HepG2 (cell line): Measurements from ENCODE around the gene DUOXA1. TPM values are rescaled to one million over a fixed set of nuclear protein-coding genes. Genes with fewer than 3 reads are reported as not detected.

Experiments used
- ATAC-seq: fragments of 200-7000 bp; cut with Tn5 transposase; 3 replicates; pipeline ENCODE4 v1.9.1; 2020; ENCODE audit warnings: mild to moderate bottlenecking, moderate library complexity
- BruUV-seq: library from RNA; stranded (reverse); fragments of 400-500 nt; replicated peaks from 2 replicates; lab custom pipeline; 2021; lab: Mats Ljungman, UMichigan
- CTCF ChIA-PET: fragments of 300-600 bp; formaldehyde crosslinking; extraction: SDS; loops from one replicate; lab custom pipeline; 2021; ENCODE audit warnings: low total read pairs, inconsistent platforms, low intra/inter-chr PET ratio; lab: Yijun Ruan, JAX
- POLR2A ChIA-PET: fragments of 350-600 bp; sonication (Branson Sonifier 250); formaldehyde crosslinking; loops from one replicate; lab custom pipeline; 2020; ENCODE audit warnings: antibody characterized with exemption, inconsistent platforms; lab: Yijun Ruan, JAX
- DNase-seq: peaks from one replicate; pipeline ENCODE4 v3.0.0-alpha.2; 2015; ENCODE audit warnings: low spot score
- FAIRE-seq: peaks from 3 replicates; lab custom pipeline; 2011; peaks lifted over from hg19 to GRCh38; lab: Jason Lieb, UNC
- H2AFZ ChIP-seq: one replicate; pipeline ENCODE4 v1.6.1; 2011; ENCODE audit warnings: low read length, inconsistent platforms
- H3K27ac ChIP-seq: fragments of 300-600 bp; 3 replicates; pipeline ENCODE4 v1.8.0; 2011; ENCODE audit warnings: mixed run types, mild to moderate bottlenecking, mixed read lengths, low read length, inconsistent platforms; ENCODE audit not compliant: insufficient read depth; ENCODE audit errors: extremely low read length
- H3K27me3 ChIP-seq, 2 experiments: fragments of 200-600 bp in 1 of 2; 2 replicates in 1 of 2; 3 replicates in 1 of 2; pipeline versions ENCODE4 v1.6.0 to v1.8.0; 2011; ENCODE audit warnings: low read length in 2 of 2, mild to moderate bottlenecking in 2 of 2, moderate library complexity in 2 of 2, inconsistent platforms in 1 of 2; ENCODE audit not compliant: insufficient read depth in 2 of 2, control insufficient read depth in 1 of 2
- H3K36me3 ChIP-seq, 2 experiments: fragments of 200-600 bp in 1 of 2; replicated peaks in 1 of 2; 2 replicates in 1 of 2; 3 replicates in 1 of 2; pipeline versions ENCODE4 v1.5.1 to v1.8.0; 2011; ENCODE audit warnings: low read length in 2 of 2, inconsistent platforms in 1 of 2; ENCODE audit not compliant: insufficient read depth in 2 of 2, control insufficient read depth in 1 of 2
- H3K4me1 ChIP-seq: 2 replicates; pipeline ENCODE4 v1.5.1; 2012; ENCODE audit warnings: low read length, inconsistent platforms; ENCODE audit not compliant: insufficient read depth
- H3K4me2 ChIP-seq: 2 replicates; pipeline ENCODE4 v1.6.0; 2011; ENCODE audit warnings: low read depth, low read length, inconsistent platforms
- H3K4me3 ChIP-seq, 3 experiments: fragments of 200-600 bp in 1 of 3; sonication (generic), shearing (Covaris generic) in 1 of 3; replicated peaks in 1 of 3; 2 replicates each; pipeline ENCODE4 v1.5.1; 2011 to 2016; ENCODE audit warnings: low read length in 3 of 3, inconsistent platforms in 2 of 3, low read depth in 2 of 3, mild to moderate bottlenecking in 2 of 3, control low read depth in 1 of 3, mixed read lengths in 1 of 3; ENCODE audit not compliant: insufficient read depth in 1 of 3
- H3K79me2 ChIP-seq: one replicate; pipeline ENCODE4 v1.6.1; 2011; ENCODE audit warnings: low read length, inconsistent platforms; ENCODE audit not compliant: insufficient read depth
- H3K9ac ChIP-seq: 2 replicates; pipeline ENCODE4 v1.6.0; 2011; ENCODE audit warnings: mild to moderate bottlenecking, low read depth, low read length, inconsistent platforms; ENCODE audit not compliant: insufficient read depth
- H3K9me3 ChIP-seq: 2 replicates; pipeline ENCODE4 v1.5.1; 2012; ENCODE audit warnings: mild to moderate bottlenecking, low read length
- H4K20me1 ChIP-seq: 2 replicates; pipeline ENCODE4 v1.6.0; 2011; ENCODE audit warnings: inconsistent platforms, mild to moderate bottlenecking, low read length, moderate library complexity; ENCODE audit not compliant: insufficient read depth
- MED13 ChIP-seq: sonication (generic); formaldehyde crosslinking; IDR thresholded peaks from 2 replicates; pipeline ENCODE4 v1.5.0; 2020; ENCODE audit warnings: missing genetic modification reagents
- NPAS2 ChIP-seq: sonication (generic); formaldehyde crosslinking; IDR thresholded peaks from 2 replicates; pipeline ENCODE4 v1.8.0; 2022; ENCODE audit warnings: mild to moderate bottlenecking, missing genetic modification reagents, borderline replicate concordance
- RAD21 ChIP-seq: fragments of 450-650 bp; formaldehyde crosslinking; IDR thresholded peaks from 2 replicates; pipeline ENCODE4 v1.5.0; 2020; ENCODE audit warnings: mild to moderate bottlenecking
- SATB2 ChIP-seq: sonication (generic); formaldehyde crosslinking; IDR thresholded peaks from 2 replicates; pipeline ENCODE4 v1.5.0; 2020; ENCODE audit warnings: missing genetic modification reagents
- SMAD9 ChIP-seq: sonication (generic); formaldehyde crosslinking; IDR thresholded peaks from 2 replicates; pipeline ENCODE4 v1.5.1; 2020; ENCODE audit warnings: mild to moderate bottlenecking, missing genetic modification reagents
- YEATS2 ChIP-seq: sonication (generic); formaldehyde crosslinking; IDR thresholded peaks from 2 replicates; pipeline ENCODE4 v1.4.0; 2020; ENCODE audit warnings: missing genetic modification reagents, borderline replicate concordance
- ZNF746 ChIP-seq: sonication (generic); formaldehyde crosslinking; IDR thresholded peaks from 2 replicates; pipeline ENCODE4 v1.8.0; 2022; ENCODE audit warnings: mild to moderate bottlenecking, missing genetic modification reagents
- WGBS: methylation state at CpG from one replicate; pipeline ENCODE4 v1.1.6; 2017; ENCODE audit warnings: low lambda C conversion rate; 5-methylcytosine and 5-hydroxymethylcytosine counted together
- in situ Hi-C: cut with HindIII; loops from 2 replicates; pipeline ENCODE4 v1.10.0; 2017; ENCODE audit warnings: low pct_unique_long_range_greater_than_20kb; ENCODE audit not compliant: extremely low pct_ligation_motif_present
- intact Hi-C: fragments of 100-400 bp; cut with micrococcal nuclease; formaldehyde crosslinking; loops from one replicate; pipeline ENCODE4 v1.10.0; 2022; ENCODE audit not compliant: unreplicated experiment
- polyA plus RNA-seq, 8 experiments: library from polyadenylated mRNA; depleted of rRNA in 3 of 8; stranded (reverse) in 7 of 8; unstranded in 1 of 8; fragments of >200 nt; fragmentation: Illumina TruSeq in 4 of 8; extraction: Trizol in 4 of 8; gene quantifications; 2 replicates each; pipeline versions ENCODE4 v1.2.1 to v1.2.3, GENCODE V29; 2011 to 2016; ENCODE audit warnings: low read depth in 4 of 8, missing spikeins in 1 of 8, mixed read lengths in 1 of 8; ENCODE audit not compliant: insufficient read depth in 1 of 8
- total RNA-seq, 5 experiments: library from RNA; depleted of rRNA; stranded (reverse); fragments of >200 nt; fragmentation: Illumina TruSeq; extraction: Trizol; gene quantifications; 2 replicates each; pipeline ENCODE4 v1.2.3, GENCODE V29; 2016; ENCODE audit warnings: low read depth in 1 of 5
- TF ChIP-seq, protein P1 (sequence below): sonication (generic); formaldehyde crosslinking; IDR thresholded peaks from 2 replicates; pipeline ENCODE4 v1.4.0; 2020; ENCODE audit warnings: mild to moderate bottlenecking, missing genetic modification reagents
- TF ChIP-seq, protein P2 (sequence below): sonication (generic); formaldehyde crosslinking; IDR thresholded peaks from 2 replicates; pipeline ENCODE4 v1.4.0; 2020; ENCODE audit warnings: missing genetic modification reagents

The DUOXA1 gene
- total and polyA plus RNA-seq, 2 of the 13 experiments (the other 11 are each of a cell fraction or from before 2014, with no cell fraction given), result not detected

DNA sequence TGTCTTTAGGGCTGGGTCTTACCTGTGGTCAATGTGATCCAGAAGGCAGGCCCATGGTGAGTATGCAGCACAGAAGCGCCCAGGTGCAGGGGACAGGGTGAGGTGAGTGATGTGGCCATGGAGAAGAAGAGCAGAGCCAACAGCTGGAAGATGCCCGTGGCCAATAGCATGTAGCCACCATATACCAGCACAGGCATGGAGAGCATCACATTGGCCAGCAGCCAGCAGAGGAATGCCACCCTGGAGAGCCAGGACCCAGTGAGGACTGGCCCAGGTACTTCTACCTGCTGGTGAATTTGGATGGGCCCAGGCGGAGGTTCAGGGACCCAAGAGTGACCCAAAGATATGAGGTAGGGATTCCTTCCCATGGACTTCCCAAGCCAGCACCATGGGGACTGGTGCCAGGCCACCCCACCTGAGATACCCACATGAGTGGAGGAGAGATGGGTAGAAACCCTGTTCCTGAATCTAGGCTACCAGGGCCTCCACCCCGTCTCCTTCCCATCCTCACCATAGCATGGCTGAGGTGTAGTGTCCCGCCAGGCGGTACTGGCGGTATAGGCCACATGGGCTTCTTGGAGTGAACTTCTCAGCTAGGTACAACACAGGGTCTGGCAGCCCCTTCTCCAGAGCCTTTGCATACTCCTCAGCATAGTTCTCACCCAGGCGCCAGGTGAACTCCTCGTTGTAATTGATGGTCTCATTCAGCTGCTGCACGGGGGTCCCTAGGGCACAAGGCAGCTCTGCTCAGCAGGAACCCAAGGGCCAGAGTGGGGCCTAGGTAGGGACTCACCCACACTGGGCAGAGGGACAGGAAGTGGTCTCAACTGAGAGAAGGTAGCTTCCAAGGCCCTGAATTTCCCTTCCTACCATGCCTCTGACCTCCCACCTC, 9.4 kb downstream of the DUOXA1 start (continued):
- TF ChIP-seq, protein P1, sequence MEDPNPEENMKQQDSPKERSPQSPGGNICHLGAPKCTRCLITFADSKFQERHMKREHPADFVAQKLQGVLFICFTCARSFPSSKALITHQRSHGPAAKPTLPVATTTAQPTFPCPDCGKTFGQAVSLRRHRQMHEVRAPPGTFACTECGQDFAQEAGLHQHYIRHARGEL (CRISPR knock-in tag), result no peak
- no peak for TF ChIP-seq MED13 (CRISPR knock-in tag)
- TF ChIP-seq YEATS2, result no peak
- TF ChIP-seq SATB2 (CRISPR knock-in tag), result no peak
- TF ChIP-seq ZNF746 (CRISPR knock-in tag), result no peak

DNA sequence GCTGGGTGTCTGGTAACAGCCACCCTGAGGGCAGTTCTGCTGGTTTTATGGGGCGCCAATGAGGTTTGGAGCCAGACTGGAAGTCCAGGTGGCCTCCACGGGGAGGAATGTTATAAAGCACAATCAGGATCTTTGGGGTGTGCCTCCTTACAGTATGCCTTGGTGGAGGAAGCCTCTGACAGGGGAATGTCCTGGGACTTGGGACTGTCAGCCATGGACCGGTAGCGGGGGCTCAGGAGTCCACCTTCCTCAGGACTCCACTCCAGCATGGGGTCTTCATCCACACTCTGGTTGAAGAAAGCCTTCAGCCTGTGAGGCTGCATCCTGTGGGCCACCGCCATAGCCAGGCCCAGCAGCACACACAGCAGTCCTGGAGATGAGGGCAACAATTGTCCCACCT, 10.7 kb downstream of the DUOXA1 start:
- Histone ChIP-seq H3K4me1 (peaks cover 19% of the 10 kb centered on the region), H3K36me3 (no peaks in the 10 kb centered on the region), H3K27ac (no peak overlapping the region), H3K9ac (no peak overlapping the region), H3K9me3 (no peaks in the 10 kb centered on the region), H3K27me3 (peaks cover 4 to 27% of the 10 kb centered on the region in 2 experiments), H4K20me1 (no peaks in the 10 kb centered on the region), H2AFZ (no peak overlapping the region), H3K4me3 (no peak overlapping the region), H3K4me2 (no peak overlapping the region), H3K79me2 (no peaks in the 10 kb centered on the region)
- no TSS peak for BruUV-seq
- 55% methylated on average over 5 of the region's 5 CpGs for WGBS
- POLR2A ChIA-PET, result no interaction called here
- TF ChIP-seq, protein P2, sequence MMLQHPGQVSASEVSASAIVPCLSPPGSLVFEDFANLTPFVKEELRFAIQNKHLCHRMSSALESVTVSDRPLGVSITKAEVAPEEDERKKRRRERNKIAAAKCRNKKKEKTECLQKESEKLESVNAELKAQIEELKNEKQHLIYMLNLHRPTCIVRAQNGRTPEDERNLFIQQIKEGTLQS (CRISPR knock-in tag), result no peak
- TF ChIP-seq SMAD9, result no peak
- no peak for TF ChIP-seq RAD21
- TF ChIP-seq NPAS2 (CRISPR knock-in tag), result no peak
- in situ Hi-C loops (no loop called here), intact Hi-C loops (loop anchor here (1.0 to 2.0 kb wide), 2 partner anchors 82 to 151 kb away; no protein-coding TSS in a partner anchor)
- DNase-seq (no peak), FAIRE-seq (no peak), ATAC-seq (no peak)
- CTCF ChIA-PET, result interaction anchor here (1.3 to 1.9 kb wide), 4 partner anchors 13 to 82 kb away, joined by 3 to 5 read pairs (median 4); no protein-coding TSS in a partner anchor
